ENCODE measurements around the gene RNF149.

The RNF149 gene

DNA sequence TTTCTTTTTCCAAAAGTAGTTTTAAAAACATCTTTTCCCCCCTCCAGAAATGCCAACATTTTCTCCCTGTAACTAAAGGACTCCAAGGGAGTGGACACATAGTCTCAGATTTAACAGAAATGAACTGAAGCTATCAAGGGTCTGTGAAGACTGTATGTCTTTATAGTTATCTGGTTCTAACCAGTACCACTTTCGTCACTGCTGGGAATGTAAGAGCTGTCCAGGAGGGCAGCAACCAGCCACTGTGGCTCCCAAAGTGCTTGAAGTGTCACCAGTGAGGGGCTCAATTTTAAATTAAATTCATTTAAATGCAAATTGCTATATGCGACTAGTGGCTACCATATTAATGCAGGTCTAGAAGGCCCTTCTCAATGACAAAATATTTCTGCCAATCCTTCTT, 15.0 kb downstream of the RNF149 start:
- no peak for DNase-seq

DNA sequence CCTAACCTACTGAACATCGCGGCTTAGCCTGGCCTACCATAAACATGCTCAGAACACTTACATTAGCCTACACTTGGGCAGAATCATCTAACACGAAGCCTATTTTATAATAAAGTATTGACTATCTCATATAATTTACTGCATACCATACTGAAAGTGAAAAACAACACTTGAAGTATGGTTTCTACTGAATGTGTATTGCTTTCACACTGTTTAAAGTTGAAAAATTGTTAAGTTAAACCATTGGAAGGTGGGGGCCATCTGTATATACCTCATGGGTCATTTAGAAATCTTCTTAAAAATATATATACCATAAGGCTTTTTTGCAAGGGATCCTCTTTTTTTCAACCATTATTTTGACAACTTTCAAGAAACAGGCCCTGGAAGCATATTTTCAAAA, 16.5 kb downstream of the RNF149 start:
- no peak for DNase-seq

DNA sequence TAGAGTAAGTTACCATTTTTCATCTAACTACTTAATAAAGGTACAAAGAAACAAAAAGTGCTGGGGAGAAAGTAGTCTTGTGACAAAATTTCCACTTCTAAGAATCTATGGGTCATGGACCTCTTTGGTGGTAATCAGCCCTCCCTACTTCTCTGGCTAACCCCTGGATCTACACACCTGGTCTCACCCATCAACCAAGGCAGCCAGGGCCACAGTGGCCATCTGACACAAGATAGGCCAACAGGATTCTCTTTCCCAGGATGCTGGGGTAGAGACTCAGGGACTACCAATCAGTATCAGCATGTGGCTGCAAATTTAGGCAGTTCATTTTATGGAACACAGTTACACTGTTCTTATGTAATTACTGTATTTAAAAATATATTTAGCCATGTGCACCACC, 17.8 kb downstream of the RNF149 start:
- no peak for DNase-seq

DNA sequence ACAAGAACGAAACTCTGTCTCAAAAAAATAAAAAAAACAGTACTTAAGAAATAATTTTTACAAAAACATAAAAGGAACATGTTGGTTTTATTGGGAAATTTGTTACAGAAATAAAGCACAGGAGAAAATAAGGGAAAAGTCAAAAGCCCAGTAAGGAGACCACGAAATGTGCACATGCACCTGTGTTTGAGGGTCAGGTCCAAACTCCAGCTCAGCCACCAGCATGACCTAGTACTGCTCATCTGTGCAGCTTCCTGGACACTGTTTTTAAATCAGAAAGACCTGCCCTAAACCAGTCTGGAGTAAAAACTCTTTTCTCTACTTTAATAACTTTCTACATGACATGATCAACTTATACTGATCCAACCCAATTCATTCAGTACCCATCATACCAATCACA, 21.2 kb downstream of the RNF149 start:
- no peak for DNase-seq

DNA sequence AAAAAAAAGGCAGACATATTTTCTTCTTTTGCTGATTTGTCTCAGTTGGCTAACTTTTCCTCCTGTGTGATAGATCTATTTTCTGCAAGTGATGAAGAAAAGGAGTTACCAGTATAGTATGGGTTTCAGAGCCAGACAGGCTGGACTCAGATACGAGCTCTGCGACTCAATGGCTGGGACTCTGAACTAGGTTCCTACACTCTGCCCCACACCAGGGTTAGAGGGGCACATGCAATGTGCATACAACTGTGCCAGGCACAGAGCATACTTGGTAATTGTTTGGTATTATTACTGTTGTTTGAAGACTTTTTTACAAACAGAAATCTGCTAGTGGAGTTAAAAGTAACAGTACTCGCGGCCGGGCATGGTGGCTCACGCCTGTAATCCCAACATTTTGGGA, 21.8 kb downstream of the RNF149 start:
- no peak for DNase-seq

DNA sequence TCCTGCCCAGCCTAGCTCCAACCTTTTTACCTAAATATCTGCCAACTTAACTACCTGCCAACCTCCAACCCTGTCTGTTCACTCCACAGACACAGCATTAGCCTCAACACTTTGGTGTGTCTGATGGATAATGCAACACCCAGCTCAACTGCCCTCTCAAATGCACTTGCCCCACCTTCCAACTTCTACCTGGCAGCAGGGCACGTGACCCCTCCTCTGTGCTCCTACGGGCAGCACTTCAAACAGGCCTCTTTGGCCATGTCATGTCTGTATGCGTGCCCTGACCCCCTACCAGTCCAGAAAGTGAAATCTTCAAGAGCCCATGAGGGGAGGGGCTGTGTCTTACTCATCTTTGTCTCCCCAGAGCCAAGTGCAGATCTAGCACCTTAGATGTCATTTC, 25.5 kb downstream of the RNF149 start:
- DNase-seq: no peak

DNA sequence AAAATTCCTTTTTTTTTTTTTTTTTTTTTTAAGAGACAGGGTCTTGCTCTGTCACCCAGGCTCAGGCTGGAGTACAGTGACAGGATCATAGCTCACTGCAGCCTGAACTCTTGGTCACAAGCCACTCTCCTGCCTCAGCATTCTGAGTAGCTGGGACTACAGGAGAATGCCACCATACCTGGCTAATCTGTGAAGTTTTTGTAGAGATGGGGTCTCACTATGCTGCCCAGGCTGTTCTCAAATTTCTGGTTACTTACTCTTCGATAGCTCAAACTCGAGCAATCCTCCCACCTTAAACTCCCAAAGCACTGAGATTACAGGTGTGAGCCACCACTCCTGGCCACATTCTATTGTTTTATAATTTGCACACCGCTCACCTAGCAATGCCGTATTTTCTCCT, 27.0 kb downstream of the RNF149 start:
- no peak for DNase-seq

DNA sequence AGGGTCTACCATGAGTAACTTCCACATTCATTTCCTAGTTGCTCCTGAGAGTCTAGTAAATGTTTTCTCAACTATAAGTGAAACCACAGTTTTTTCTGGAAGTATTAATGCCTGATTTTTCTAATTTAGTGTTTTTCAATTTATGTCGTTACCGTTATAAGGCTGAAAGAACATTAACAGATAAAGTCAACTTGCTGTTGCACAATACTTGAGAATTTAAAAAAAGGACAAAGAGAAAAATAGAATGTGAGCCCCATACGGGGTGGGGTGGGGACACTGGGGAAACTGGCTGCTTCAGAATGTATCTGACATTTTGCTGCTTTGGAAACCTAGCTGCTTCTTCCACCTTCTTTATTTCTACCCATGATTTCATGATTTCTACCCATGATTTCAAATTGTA, 29.6 kb downstream of the RNF149 start:
- no peak for DNase-seq

DNA sequence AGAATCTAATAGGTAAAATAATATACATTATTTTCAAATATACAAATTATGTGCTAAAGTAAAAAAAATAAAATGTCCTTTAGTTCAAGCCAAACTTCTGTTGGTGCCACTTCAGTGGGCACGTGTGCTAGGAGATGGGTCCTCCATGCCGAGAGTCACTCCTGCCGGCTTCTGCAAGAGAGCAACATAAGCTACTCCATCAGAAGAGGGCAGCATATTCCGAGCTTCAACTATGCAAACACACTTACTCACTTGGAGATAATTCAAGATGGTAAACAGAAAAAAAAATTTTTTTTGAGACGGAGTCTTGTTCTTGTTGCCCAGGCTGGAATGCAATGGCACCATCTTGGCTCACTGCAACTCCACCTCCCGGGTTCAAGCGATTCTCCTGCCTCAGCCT, 31.4 kb downstream of the RNF149 start:
- DNase-seq: no peak

DNA sequence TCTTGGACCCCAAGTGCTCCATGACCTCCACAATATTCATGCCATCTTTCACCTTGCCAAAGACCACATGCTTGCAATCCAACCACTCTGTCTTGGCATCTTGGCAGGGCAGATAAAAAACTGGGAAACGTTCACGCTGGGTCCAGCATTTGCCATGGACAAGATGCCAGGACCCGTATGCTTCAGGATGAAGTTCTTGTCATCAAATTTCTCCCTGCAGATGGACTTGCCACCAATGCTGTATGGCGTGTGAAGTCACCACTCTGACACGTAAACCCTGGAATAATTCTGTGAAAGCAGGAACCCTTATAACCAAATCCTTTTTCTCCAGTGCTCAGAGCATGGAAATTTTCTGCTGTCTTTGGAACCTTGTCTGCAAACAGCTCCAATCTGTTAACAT, 34.4 kb downstream of the RNF149 start:
- no peak for DNase-seq

DNA sequence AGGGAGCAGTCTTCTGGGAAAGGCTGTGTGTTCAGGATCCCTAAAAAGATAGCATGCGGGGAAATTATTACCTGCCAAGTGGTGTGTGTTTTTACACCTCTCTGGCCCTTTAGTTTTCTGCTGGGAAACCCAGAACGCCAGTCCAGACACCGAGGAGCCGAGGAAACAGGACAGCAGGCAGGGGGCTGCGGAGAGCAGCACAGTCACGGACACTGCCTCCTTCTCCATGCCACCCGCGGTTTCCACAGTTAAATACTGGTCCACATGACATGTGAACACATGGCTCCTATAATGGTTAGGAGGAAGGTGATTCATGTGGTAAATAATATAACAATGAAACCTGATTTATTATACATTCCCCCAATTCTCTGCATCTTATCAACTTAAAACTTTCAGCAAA, 35.4 kb downstream of the RNF149 start:
- no peak for DNase-seq

DNA sequence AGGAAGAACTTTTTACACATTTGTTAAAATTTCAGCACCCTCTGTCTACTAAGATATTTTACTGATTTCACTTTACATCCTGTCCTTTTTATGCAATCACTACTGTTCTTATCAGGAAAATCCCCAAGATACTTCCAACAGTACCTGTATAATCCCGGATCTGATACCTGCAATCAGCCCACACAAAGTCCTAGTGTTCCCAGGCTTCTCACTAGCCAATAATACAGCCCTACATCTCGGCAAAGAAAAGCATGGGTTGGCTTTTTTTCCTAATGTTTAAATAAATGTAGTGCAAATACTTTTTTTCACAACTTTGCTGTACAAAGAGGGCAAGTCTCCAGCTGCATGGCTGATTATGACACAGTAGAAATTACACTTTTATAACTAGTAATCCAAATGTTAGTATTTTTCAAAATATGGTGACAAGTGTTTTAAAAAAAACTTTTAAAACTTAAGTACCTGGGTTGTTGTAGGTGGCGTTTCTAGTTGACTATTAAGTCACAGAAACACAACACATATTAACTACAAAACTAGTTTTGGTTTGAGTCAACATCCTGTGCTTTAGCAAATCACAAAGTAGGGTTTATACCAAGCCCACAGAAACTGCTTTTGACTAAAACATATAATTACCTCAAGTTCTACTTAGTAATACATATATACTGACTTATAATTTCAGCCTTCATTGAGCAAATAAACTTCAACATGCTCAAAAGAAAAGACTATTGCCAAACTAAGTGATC, 36.3 kb downstream of the RNF149 start:
- no peak for DNase-seq

DNA sequence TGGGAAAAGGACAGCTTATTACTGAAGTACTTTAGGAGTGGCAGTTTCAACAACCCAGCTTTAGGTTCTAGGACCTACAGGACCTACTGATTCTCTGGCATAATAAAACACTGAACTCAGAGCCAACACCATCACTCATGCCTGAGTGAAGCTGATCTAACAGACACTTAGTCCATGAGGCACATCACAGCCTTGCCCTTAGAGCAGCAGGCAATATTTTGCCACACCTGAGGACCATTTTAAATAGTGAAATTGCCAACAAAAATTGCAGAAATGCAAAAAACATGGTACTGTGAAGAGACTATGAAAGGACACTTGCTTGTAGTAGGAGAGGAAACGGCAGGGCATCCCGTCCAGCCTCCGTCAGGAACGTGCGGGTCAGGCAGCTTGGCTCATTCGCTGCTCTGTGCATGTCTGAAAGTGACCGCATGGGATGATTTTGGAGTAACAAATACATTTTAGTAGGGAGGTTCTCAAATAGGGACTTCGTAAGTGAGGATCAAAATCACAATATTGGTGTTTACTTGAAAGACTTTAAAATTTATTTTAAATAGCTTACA, 37.7 kb downstream of the RNF149 start:
- no peak for DNase-seq

DNA sequence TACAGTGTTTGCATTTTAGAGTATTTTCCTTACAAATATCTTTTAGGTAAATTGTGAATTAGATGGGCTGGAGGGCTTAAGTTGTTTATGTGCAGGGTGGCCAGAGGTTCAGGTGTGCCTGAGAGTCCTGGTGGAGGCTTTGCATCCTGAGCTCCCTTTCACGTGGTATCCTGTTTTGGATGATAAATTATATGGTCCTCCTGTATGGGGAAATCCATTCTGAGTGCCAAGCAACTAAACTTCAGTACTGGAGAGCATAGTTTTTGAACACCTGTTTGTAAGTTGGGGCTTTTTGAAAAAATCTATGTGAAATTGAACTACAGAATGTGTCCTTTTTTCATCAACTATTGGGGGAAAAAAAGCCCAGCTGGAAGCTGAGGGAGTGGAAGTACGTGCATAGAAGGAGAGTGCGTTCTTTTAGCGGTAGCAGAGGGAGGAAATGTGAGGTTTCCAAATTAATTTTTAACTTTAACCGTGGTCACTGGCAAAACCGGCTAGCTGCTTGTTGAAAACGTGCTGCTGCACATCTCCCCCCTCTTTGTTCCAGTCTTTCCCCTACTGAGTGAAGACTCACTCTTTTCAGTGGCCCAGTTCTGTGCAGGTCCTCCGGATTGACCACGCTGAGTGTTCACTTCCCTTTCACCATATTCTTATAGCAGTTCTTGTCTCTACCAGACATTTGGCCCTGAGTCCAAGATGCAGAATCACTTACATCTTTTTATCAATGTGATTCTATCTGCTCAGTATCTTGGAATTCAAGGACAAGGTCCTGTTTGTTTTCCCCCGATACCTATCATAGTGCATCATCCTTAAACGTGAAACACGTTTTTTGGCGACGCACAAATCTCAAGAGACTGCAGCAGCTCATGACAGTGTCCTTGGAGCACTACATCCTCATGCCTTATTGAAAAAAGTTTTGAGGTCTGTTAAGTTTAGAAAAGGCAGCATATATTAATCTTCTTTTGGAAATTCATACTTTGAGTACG, 40.5 kb downstream of the RNF149 start:
- DNase-seq: no peak

DNA sequence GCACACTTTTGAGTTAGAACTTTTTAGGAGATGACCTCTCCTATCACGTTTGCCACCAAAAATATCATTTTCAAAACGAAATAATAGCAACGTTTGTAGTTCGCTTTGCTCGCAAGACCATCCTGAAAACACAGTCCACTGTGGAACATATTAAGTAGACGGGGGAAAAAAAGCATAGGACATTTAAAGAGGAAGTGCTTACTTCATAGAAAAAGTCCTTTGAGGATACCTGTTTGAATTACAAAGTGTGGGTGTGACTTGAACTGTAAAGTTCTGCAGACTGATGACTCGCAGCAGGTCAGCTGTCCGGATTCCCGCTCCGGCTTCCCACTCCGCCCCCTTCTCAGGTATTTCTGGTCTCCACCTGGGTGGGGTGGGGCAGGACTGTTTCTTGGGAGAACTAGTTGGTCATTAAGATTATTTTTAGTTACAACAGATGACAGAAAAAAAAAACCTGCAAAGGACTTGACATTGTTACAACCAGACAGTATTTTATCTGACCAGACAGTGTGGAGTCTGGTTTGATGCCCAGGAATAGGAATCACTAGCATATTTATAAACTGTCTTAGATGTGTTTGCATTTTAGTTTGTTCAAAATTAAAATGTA, 42.5 kb downstream of the RNF149 start:
- no peak for DNase-seq

DNA sequence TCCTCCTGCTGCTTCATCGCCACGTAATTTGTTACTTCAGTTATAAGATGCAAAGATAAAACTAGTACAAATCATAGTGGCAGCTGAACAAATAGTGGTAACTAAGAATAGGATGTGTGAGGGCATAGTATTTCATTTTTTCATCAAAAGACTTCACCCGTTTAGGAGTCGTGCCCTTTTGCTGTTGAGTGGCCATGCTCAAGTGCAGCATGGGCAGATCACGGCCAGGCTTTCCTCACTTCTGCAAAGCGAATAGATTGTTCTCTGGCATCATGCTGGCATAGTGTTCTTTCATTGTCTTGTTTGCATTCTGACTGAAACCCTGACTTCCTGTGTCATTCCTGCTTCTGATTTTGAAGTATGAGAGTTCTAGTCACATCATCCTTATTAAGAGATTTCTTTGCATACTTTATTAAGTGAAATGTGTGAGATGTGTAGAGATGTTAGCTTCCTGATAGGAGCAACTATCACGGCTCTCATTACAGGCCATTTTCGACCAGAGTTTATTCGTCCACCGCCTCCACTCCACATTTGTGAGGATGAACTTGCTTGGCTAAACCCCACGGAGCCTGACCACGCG, 44.1 kb downstream of the RNF149 start:
- no peak for DNase-seq

DNA sequence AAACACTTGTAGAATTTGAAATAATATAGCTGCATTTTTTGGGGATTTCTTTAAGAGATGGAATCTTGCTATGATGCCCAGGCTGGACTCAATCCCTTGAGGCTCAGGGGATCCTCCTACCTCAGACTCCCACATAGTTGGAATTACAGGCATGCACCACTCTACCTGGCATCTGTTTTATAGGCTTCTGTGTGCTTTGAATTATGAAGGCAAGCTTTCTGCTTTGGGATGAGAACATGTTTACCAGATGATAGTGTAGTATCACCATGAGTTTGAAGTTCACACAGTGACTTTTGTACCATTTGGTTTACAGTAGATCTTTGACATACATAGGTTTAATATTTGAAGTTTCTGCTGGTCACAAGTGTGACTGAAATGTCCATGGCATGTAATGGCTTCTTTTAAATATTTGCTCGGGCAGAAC, 45.1 kb downstream of the RNF149 start:
- DNase-seq: no peak

DNA sequence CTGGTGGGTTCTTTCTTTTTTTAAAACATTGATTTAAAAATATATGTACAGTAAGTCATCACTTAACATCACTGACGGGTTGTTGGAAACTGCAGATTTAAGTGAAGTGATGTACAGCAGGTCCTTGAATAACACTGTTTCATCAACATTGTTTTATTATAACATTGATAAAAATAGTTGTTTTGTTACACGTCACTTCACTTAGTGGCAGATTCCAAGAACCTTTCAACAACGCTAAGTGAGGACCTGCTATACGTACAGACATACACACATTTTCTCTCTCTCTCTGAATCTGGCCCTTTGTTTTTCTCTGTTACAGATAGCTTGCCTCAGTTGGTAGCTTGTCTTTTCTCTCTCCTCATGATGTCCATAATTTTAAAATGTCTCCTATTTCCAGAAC, 46.4 kb downstream of the RNF149 start:
- no peak for DNase-seq

DNA sequence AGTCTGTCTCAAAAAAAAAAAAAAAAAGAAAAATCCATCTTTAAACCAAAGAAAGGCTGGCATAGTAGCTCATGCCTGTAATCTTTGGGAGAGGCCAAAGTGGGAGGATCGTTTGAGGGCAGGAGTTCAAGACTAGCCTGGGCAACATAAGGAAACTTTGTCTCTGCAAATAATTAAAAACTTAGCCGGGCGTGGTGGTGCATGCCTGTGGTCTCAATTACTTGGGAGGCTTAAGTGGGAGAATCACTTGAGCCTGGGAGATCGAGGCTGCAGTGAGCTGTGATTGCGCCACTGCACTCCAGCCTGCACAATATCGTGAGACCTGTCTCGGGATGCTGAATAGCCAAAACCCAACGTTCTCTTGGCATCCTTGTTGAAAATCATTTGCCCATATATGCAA, 49.7 kb downstream of the RNF149 start:
- DNase-seq: no peak

DNA sequence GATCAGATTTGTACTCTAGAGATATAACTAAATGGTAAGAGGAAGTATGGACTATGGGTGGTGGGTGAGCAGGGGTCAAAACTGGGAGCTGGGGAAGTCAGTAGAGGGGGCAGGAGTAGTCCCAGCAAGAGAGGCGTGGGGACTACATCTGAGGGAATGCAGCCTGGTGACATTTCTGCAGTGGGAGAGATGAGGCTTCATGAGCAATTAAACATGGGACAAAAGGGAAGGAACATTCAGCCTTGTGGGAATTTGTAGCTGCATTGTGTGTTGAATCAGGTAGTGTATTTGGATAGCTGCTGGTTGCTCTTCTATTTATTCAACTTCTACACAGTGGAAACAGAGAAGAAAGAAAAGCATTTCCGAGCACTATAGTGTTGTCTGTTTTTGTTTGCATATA, 52.2 kb downstream of the RNF149 start:
- no peak for DNase-seq

DNA sequence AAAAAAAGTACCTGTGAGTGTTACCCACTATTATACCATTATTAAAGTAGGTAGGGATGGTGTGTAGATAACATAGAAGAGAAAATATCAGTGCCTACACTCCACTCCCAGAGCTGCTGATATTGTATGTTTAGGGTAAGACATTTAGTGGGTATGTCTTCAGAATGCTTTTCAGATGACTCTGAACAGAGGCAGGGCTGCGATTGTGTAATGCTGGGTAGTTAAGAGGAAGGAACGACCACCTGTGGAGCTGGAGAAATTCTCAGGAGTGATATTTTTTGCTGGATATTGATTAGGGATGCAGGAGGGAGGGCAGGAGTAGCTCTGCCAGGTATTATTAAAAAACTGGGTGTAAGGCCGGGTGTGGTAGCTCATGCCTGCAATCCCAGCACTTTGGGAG, 53.0 kb downstream of the RNF149 start:
- DNase-seq: no peak

DNA sequence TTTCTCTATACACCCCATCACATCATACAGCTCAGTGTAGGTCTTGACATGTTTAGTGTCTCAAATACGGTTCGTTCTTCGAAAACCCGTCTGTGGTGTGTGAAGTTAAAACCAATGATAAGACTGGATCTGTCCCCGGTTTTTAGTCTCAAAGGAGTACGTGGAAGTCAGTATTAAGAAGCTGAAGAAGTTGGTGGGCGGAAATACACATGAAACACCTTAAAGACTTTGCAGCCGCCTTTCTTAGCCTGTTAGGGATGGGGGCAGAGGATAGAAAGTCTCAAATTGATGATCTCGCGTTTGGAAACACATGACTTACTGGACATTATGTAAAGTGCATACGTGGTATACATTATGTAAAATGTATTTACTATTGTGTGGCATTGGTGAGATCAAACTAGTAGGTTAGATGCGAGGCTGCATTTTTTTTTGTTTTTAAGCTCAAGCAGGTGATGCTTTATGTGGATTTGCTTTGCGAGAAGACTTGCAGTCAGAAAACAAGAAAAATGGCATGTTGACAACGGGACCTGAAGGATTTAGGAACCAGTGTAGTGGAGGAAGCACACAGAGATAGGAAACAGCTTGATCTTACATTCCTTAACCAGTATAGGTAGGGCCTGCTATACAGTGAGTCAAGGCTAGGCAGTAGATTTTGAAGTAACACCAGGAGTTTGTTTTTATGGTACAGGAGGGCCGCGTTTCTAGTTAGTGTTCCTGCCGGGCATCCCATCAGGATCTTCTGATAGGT, 54.6 kb downstream of the RNF149 start:
- DNase-seq: no peak
